Thoracic aorta (tissue), 2 donors: ENCODE results near the gene LUC7L3. TPM values are rescaled to one million over a fixed set of nuclear protein-coding genes. Genes with fewer than 3 reads are reported as not detected.

ENCODE experiments used
- ATAC-seq: fragments of 150-250 bp; one replicate; pipeline ENCODE4 v1.8.0; 2017; ENCODE audit warnings: low read depth; ENCODE audit not compliant: insufficient number of reproducible peaks, low FRiP score
- DNase-seq: peaks from one replicate; pipeline ENCODE4 v3.0.0-alpha.2; 2020; ENCODE audit warnings: low spot score
- H3K27ac ChIP-seq, 2 donors: fragments of 200-600 bp; sonication (generic); 1 replicate in 1 of 2; 2 replicates in 1 of 2; pipeline ENCODE4 v1.5.1; 2016; ENCODE audit warnings: mild to moderate bottlenecking in 2 of 2, moderate library complexity in 2 of 2
- H3K27me3 ChIP-seq: fragments of 200-600 bp; sonication (generic); replicated peaks from 2 replicates; pipeline ENCODE4 v1.6.0; 2016; ENCODE audit warnings: mild to moderate bottlenecking; ENCODE audit not compliant: insufficient read depth
- H3K36me3 ChIP-seq: fragments of 200-600 bp; sonication (generic); one replicate; pipeline ENCODE4 v1.5.1; 2016
- H3K4me1 ChIP-seq, 2 donors: fragments of 200-600 bp; sonication (generic); 1 replicate in 1 of 2; 2 replicates in 1 of 2; pipeline versions ENCODE4 v1.5.1 to v1.6.0; 2016; ENCODE audit warnings: low read depth in 2 of 2, mild to moderate bottlenecking in 1 of 2; ENCODE audit not compliant: control insufficient read depth in 1 of 2
- H3K4me3 ChIP-seq: fragments of 200-600 bp; sonication (generic); 2 replicates; pipeline ENCODE4 v1.5.1; 2016; ENCODE audit warnings: mild to moderate bottlenecking
- H3K9me3 ChIP-seq: fragments of 200-600 bp; sonication (generic); 2 replicates; pipeline ENCODE4 v1.5.1; 2016
- CTCF ChIP-seq: fragments of 200-600 bp; sonication (generic); IDR thresholded peaks from one replicate; pipeline ENCODE4 v1.5.1; 2019; ENCODE audit warnings: antibody characterized with exemption
- total RNA-seq, 2 donors: library from RNA; depleted of rRNA; stranded (reverse); fragments of >200 nt; gene quantifications; one replicate each; pipeline versions ENCODE4 v1.1.0 to v1.2.3, GENCODE V29; 2016

Gene LUC7L3
- total RNA-seq, 2 donors from 2014 or later: 60.8 to 136 TPM

GRCh38 chr17:50754521-50754920, 35.1 kb downstream of the LUC7L3 start:
- no peak for ATAC-seq
- Histone ChIP-seq H3K36me3 (peaks cover 31% of the 10 kb centered on the region), H3K4me3 (no peak overlapping the region), H3K4me1 (peaks cover 0 to 14% of the 10 kb centered on the region in 2 donors), H3K9me3 (no peaks in the 10 kb centered on the region), H3K27me3 (no peaks in the 10 kb centered on the region), H3K27ac (no peak overlapping the region)
- no peak for DNase-seq
- TF ChIP-seq CTCF: no peak

GRCh38 chr17:50758524-50758923, 39.1 kb downstream of the LUC7L3 start:
- ATAC-seq: no peak
- no peaks in the 10 kb centered on the region for H3K9me3 ChIP-seq

GRCh38 chr17:50758989-50759544, 39.7 kb downstream of the LUC7L3 start:
- H3K4me1 ChIP-seq: peaks cover 4 to 29% of the 10 kb centered on the region in 2 donors
- DNase-seq (no peak), ATAC-seq (no peak)
- no peak for TF ChIP-seq CTCF
- H3K9me3 ChIP-seq: no peaks in the 10 kb centered on the region
- no peak overlapping the region for H3K27ac ChIP-seq
- H3K36me3 ChIP-seq: peaks cover 3% of the 10 kb centered on the region
- H3K4me3 ChIP-seq: no peak overlapping the region
- H3K27me3 ChIP-seq: no peaks in the 10 kb centered on the region

More at GRCh38 chr17:50758524-50758923, 39.1 kb downstream of the LUC7L3 start:
- Histone ChIP-seq H3K27ac (no peak overlapping the region), H3K4me1 (peaks cover under 1 to 24% of the 10 kb centered on the region in 2 donors), H3K4me3 (no peak overlapping the region), H3K27me3 (no peaks in the 10 kb centered on the region), H3K36me3 (peaks cover 5% of the 10 kb centered on the region)
- DNase-seq: no peak
- TF ChIP-seq CTCF: no peak

- Histone ChIP-seq H3K4me1 (peaks cover 18 to 37% of the 10 kb centered on the region in 2 donors), H3K4me3 (no peak overlapping the region), H3K27me3 (no peaks in the 10 kb centered on the region), H3K9me3 (no peaks in the 10 kb centered on the region), H3K36me3 (no peaks in the 10 kb centered on the region), H3K27ac (no peak overlapping the region)
- ATAC-seq: no peak
- no peak for TF ChIP-seq CTCF
- DNase-seq: no peak
Measured at GRCh38 chr17:50762177-50762576, 42.8 kb downstream of the LUC7L3 start.

GRCh38 chr17:50763716-50764475, 44.5 kb downstream of the LUC7L3 start:
- H3K27ac ChIP-seq: peak overlapping the region in 1 of 2 donors; percentile 4
- no peaks in the 10 kb centered on the region for H3K27me3 ChIP-seq
- TF ChIP-seq CTCF: no peak
- ATAC-seq (no peak), DNase-seq (no peak)
- no peak overlapping the region for H3K4me3 ChIP-seq
- no peaks in the 10 kb centered on the region for H3K36me3 ChIP-seq
- H3K4me1 ChIP-seq: peaks cover 18 to 33% of the 10 kb centered on the region in 2 donors
- H3K9me3 ChIP-seq: no peaks in the 10 kb centered on the region
